GM18520 (cell line): ENCODE measurements around the gene LPP.

Experiments
- ATAC-seq: cut with Tn5 transposase; IDR thresholded peaks from one replicate; pipeline ENCODE4 v1.9.1; 2021; ENCODE audit not compliant: unreplicated experiment

Gene LPP

DNA sequence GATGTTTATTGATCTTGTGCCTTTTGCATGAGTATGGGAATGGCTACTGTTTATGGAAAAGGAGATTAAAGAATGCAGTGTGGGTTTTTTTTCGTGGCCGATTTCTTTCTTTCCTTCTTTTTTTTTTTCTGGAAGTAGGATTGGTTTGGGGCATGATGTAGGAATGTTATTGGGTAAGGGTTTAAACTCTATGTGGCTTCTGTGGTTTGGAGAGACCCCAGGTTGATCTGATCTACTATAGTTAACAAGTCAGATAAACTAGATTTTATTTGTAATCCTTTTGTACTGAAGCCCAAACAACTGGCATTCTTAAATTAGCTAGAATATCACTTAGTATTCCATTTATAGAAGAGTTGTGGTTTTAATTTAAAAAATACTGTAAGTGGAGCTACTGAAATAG is 304.8 kb downstream of the LPP start:
- no peak for ATAC-seq

DNA sequence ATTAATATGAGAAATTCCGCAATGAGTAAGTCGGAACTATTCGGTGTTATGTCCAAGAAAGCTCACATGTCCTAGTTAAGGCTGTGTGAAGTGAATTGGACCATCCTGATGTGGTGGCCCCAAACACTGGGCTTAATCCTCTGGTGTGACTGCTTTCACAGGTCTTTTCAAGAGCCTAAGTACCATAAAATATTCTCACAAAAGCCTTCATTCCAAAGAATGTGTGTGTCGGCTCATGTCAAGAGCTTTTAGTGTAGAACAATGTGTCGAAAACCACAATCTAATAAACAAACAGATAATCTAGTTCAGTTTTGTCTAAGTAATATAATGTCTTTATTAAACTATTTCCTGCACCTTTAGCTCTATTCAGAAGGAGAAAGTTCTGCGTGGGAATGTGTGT is 311.4 kb downstream of the LPP start:
- no peak for ATAC-seq

DNA sequence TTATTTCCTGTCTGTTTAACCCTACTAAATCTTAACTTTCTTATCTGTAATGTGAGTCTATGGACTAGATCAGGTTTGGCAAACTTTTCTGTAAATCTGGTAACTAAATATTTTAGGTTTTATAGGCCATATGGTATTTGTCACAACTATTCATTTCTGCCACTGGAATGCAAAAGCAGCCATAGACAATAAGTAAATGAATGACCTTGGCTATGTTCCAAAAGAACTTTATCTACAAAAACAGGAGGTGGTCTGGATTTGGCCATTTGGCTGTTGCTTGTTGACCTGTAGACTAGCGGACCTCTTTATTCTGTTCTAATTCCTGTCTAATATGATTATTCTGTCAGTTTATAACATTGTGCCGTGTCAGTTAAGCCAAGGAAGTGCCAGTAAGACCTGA is 314.2 kb downstream of the LPP start:
- ATAC-seq, result no peak

DNA sequence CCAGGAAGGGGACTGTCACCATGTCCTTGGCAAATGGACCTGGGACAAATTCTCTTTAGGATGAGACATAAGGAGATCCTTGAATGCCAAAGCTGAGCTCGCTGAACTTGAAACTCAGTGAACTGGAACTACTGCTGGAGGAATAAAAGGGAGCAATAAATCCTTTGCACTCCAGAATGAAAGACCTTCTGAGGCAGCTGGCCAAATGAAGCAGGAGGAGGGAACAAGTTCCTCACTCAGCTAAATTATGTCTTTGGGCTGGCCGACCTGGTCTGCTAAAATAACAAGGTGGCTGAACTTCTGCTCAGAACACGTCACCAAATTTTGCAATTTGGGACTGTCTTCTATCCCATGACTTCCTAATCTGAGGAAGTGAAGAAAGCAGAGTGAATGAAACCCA is 314.7 kb downstream of the LPP start:
- no peak for ATAC-seq

DNA sequence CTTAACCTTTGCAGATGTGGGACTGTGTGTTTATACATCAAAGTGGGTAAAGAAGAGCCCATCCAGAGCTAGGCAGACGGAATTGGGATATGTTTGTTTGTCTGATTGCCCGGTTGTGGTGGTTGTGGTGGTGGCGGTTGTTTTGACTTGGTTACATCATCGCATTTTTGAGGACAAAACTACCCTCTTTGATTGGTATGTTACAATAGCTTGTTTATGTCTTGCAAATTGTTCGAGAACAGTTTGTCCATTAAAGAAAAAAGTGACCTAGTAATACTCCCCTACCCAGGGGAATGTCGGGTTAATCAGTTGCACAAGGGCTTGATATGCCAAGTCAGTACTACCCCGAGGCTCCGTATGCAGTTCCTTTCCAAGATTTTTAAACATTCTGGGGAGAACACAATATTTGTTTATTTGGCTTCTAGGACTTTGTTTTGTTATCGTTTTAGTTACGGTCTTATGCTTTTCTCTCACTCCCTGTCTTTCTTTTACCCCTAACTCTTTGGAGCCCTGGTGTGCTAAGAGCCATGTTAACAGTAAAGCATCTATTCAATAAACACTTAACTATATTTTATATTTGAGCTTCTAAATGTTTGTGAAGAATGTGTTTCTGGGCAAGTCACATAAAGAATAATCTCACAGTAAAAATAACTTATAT is 315.4 kb downstream of the LPP start:
- ATAC-seq, result no peak

DNA sequence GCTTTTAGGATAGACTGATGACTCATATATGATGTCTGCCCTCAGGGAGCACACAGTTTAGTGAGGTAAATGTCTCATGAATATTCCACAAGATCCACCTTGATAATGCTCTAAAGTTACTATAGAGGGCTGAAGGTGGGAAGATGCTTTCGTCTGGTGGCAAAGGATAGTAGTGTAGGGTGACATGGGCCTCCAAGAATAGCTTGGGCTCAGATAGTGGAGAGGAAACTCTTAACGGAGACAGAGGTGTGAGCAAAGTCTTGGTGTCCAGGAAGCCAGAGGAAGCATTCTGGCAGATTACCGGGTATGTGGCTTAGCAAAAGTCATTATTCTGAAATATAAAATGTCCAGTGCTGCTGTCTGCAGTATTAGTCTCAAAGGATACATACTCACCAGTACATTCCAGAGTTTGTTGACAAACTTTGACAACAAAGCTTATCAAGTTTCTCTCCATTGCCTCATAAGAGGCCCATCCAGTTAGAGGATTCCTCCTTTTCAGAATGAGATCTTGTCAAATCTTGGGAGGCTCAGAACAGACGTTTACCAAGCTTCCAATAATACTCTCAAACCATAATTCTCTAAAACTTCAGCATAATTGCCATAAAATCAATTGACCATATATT is 316.7 kb downstream of the LPP start:
- ATAC-seq, result no peak

DNA sequence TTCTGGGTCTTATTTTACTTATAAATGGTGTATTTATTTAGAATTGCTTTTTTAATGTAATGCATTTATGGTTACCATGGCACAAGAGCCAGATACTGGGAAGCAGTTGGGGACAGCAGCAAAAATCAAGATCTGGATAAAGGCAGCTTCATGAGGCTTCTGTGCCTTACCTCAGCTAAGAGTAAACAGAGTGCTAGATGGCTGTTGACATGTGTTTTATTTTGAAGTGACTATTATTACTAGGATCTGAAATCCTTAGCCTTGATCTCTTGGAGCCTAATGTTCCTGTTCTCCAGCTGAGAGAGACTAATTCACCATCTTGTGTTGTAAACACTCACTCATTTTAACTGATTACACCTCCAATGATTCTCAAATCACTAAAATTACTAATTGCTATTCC is 317.8 kb downstream of the LPP start:
- no peak for ATAC-seq

DNA sequence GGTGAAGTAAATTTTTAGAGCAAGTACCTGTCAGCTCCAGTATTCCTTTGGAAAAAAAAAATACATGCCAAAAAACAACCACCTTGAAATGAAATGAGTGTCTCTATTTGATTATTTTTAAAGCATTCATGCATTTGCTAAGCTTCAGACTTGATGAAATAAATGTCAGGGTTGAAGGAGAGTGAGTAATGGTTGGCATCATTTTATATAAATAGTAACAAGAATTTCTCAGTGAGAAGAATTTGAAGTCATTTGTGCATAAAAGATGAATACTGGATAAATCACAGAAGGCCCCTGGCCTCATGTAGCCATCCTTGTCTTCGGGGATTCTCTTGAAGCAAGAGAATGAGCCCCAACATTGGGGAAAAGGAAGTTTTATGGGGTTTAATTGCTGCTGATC is 318.4 kb downstream of the LPP start:
- ATAC-seq, result no peak

DNA sequence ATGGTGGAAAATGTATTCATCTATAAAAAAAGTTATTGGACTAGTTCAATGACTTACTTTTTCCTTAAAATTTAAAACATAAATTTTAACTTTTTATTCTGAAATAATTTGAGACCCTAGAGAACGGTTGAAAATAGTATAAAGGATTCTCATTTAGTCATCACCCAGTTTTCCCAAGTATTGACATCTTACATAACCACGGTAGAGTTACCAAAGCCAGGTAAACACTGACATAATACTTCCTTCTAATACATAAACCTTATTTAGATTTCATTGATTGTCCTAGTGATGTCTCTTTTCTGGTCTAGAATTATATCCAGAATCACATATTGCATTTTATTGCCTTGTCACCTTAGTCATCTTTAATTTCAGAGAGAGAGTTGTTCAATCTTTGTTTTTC is 319.1 kb downstream of the LPP start:
- ATAC-seq, result no peak

DNA sequence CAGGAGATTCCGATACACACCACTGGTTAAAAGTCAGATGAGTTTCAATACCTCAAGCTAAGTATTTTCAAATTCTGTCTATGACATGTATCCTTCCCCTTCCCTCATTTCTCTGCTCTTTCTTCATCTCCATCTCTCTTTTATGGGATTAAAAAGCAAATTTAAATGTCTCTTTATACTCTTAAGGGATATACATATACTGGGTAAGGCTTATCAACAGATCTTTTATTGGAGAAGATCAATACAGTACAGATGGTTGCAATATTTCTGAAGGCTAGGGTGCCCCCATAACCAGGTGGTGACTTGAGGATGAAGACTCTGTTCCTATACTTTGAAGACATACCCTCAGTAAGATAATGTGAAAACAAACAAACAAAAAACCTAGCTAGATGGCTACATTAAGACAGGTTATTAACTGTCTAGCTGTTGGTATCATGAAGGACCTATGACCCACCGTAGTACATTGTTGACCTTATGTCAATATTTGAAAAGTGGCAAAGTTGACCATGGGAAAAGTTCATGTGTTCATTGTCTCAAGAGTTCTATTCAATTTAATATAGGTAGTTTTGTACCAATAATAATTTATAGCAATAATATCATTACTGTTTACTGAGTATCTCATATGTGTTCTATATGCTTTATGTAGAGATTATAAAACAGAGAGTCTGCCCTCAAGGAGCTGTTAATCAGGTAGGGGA is 319.8 kb downstream of the LPP start:
- ATAC-seq, result no peak

DNA sequence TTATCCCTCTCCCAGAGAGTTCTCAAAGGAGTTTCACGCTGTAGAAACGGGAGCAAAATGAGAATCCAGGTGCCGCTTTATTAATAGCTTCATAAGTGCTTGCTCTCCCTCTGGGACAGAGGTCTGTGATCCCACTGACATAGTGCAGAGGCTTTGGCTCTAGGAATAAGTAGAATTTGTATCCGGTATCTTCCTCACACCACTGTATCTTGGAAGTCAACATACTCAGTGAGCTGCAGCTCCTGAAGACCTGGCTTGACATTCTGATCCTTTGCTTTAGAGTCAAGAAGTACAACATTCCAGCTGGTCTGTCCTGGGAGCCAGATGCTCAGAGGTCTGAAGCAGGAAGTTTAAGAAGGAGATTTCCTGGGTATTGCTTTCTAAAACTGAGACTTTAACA is 323.0 kb downstream of the LPP start:
- no peak for ATAC-seq

DNA sequence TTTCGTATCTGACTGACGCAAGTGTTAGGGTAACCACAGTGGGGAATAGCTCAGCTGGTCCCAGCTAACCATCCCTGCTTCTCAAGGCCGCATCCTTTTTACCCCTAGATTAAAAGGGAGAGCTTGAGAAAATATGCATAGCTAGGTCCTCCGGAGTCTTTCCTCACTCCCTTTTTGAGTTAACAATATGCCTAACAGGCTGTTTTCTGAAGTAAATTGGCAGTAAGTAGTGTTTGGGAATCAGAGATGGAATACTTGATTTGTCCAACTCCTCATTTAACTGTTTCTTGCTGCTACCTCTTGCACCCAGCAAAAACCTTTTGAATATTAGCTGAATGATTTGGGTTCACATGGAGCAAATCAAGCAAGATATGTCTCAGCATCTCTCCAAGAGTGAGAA is 326.1 kb downstream of the LPP start:
- ATAC-seq, result no peak

DNA sequence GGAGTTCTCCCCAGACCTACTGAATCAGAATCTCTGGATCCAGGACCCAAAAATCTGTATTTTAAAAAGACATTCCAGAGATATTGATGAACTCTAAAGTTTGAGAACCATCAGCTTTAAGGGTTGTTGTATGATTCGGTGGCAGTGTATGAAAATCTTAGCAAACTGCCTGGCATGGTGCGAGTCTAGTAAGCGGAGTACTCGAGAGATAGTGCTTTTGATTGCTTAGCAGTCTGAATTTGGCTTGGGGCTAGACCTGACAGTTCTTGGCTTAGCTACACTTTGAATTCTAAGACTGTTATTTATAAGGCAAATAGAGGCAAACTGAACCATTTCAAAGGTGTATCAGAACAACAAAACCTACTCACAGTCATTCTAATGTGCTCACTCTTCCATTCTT is 329.0 kb downstream of the LPP start:
- no peak for ATAC-seq

DNA sequence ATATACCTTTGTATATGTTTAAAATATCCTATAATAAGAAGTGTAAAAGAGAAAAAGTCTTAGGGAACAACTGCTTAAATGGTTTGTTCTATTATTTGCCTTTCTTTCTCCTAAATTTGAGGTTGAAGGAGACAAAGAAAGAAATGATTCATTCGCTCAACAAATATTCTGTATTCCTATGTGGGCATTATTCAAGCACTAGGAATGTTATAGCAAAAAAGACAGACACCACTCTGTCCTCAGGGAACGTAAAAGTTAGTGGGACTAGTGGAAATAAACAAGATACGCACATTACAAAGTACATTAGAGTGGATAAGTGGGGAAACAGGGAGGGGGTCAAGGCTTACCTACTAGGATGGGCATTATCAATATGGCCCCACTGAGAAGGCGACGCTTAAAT is 332.2 kb downstream of the LPP start:
- ATAC-seq, result no peak

DNA sequence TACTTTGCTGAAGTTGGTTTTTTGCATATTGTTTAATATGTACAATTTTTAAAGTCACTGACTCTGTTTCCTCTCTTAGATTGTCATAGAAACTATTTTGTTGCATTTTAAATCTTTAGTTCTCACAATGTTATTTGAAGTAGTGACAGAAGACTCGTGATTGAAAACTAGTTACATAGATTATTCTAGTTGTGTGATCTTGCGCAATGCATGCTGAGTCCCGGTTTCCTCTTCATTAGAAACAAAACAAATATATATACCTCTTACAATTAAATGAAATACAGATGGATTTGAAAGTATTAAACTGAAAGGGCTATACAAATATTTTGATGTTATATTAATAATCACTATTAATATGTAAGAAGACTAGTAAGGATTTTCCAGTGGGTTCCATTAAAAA is 333.0 kb downstream of the LPP start:
- ATAC-seq, result no peak

DNA sequence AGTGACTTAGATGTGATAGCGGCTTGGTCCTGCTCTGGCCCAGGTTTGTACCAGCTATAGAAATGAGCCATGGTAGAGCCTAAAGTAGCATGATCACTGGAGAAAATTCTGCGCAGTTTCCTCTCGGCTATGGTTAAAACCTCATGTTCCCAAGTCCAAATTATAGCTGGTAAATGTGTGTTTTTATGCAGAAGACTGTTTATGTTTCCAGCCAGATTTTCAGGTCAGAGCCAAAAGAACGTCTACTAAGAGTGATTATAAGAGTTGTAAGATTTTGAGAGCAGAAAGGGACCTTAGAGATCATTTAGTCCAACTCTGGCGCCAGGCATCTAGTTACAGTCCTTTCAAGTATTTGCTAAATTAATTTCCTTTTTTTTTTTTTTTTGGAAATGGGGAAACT is 333.7 kb downstream of the LPP start:
- ATAC-seq, result no peak

DNA sequence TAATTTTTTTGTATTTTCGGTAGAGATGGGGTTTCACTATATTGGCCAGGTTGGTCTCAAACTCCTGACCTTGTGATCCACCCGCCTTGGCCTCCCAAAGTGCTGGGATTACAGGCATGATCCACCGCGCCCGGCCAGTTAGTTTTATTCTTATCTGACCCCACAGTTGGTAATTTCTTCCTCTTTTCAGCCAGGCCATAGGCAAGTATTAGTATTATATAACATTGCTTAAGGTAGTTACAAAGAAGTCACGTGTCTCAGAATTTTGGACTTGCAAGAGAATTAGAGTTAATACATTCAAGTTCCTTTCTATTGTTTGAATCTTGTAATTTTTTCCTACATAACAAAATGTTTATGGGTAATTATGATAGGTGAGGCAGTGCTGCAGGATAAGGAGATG is 334.8 kb downstream of the LPP start:
- no peak for ATAC-seq

DNA sequence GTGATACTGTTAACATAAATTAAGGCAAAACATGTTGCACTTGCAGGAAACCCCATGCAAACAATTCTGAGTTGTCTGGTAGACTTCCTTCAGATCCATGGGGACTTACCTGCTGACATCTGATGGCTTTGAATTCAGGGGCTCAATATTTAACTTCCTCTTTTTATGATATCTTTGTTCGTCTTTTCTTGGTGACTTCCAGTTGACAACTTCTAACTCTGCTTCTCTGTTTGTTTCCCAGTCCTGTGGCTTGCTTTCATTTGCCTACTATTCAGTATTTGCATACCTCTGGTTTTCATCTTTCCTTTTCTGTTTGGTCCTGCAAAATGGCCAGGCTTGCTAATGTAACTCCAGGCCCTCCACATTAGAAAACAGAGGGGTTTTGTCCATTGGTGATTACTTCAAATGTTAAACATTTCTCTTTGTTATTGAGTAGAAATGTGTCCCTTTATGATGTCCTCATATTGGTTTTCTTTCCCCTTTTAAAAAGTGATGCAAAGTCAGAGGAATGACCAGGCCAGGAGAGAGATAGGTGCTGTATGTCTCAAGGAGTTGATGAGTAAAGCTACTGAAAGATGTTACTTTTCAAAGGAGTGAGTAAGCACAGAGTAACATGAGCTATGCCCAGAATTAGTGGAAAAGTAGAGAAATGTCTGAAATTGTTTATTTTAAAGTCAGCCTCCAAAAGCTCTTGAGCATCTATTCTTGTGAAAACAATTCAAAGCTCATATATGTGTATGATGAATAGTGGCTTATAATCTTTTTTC is 335.9 kb downstream of the LPP start:
- ATAC-seq, result no peak

DNA sequence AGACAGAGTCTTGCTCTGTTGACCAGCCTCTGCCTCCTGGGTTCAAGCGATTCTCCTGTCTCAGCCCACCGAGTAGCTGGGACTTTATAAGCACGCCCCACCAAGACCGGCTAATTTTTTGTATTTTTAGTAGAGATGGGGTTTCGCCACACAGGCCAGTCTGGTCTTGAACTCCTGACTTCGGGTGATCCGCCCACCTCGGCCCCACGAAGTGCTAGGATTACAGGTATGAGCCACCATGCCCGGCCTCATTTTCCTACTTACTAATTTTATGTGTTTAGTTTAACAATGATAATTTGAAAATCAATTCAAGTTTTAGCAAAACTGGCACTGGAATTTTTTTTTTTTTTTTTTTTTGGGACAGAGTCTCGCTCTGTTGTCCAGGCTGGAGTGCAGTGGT is 336.5 kb downstream of the LPP start:
- ATAC-seq, result no peak

DNA sequence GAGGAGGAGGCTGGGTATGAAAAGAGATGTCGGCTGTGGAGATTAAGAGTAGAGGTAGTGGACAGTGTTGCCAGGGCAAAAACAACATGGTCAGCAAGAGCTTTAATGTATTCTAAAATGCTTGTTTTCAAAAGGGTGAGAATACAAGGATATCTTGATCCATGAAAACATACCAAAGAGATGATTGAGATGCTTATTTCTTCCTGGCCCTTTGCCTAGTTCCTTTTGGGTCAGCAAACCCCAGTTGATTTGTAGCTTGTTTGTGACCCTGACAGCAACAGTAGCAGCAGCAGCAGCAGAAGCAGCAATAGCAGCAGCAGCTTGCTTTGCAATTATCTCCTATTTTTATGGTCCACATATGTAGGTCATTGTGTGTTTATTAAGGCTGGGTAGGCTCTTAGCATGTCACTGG is 337.3 kb downstream of the LPP start:
- ATAC-seq, result no peak

DNA sequence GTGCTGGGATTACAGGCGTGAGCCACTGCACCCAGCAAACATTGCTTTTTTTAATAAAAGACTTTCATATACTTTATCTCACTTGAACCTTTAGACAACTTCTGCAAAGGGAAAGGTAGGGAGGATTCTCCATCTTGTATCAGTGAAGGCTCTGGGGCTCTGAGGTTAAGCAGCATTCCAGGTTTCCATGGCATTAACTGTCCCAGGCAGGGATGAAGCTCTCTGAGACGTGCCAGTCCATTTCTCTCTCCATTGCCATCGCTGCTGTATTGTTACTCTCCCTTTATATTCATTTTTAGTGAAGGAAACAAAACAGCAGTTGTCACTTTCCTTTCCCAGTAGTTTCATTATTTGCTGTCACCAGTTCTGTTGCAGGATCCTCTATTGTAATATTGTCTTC is 342.4 kb downstream of the LPP start:
- no peak for ATAC-seq

DNA sequence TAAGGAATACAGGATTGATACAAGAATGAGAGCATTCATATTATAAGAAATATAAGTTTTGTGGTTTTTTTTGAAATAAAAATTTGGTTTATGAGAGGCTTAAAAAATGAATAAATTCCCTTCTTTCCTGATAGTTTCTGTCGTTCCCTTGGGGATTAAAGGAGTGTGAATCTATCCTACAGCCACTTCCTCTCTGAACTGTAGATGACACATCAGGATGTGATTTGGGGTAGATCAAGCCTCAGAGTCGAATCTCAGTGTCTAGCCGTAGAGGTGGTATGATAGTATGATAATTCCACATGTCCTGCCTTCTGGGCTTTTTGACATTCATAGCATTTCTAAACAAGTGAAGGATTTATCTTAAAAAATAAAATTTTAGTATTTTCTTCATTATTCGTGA is 343.1 kb downstream of the LPP start:
- ATAC-seq, result no peak
